HG03175 (cell line): ENCODE data around the gene SLK.
A peak's percentile ranks its signal among the peaks of the same experiment; 100 is the strongest.

Experiments
- ATAC-seq: cut with Tn5 transposase; IDR thresholded peaks from one replicate; pipeline ENCODE4 v1.9.1; 2021; ENCODE audit warnings: mild to moderate bottlenecking, moderate library complexity; ENCODE audit not compliant: unreplicated experiment

Gene SLK

GRCh38 chr10:103966671-103967447 lies at the start of gene SLK:
Gene SLK, plus strand, starts transcription at chr10:103967140. Its CDS starts 606 bp downstream, at chr10:103967746.
- ATAC-seq, result peak; percentile 85

- peak; percentile 9 for ATAC-seq
Observed at GRCh38 chr10:103917302-103918052, 49.5 kb upstream of the SLK start.

GRCh38 chr10:103918053-103918846 lies 48.7 kb upstream of the SLK start, which contains the start of gene STN1:
Gene STN1, minus strand, starts transcription at chr10:103918184. Its CDS starts 590 bp downstream, at chr10:103917594.
- ATAC-seq, result peak; percentile 95

GRCh38 chr10:103919648-103920025 lies 47.3 kb upstream of the SLK start:
- ATAC-seq, result no peak

GRCh38 chr10:103921248-103921647 lies 45.7 kb upstream of the SLK start:
- ATAC-seq, result no peak

GRCh38 chr10:103921750-103922195 lies 45.2 kb upstream of the SLK start:
- no peak for ATAC-seq

- no peak for ATAC-seq
Observed at GRCh38 chr10:103922659-103923058, 44.3 kb upstream of the SLK start.

GRCh38 chr10:103923502-103923901 lies 43.4 kb upstream of the SLK start:
- no peak for ATAC-seq

GRCh38 chr10:103925591-103925990 lies 41.3 kb upstream of the SLK start:
- no peak for ATAC-seq

GRCh38 chr10:103926722-103927319 lies 40.1 kb upstream of the SLK start:
- ATAC-seq, result no peak

GRCh38 chr10:103928784-103929183 lies 38.2 kb upstream of the SLK start:
- ATAC-seq, result no peak

- no peak for ATAC-seq
Observed at GRCh38 chr10:103929381-103929921, 37.5 kb upstream of the SLK start.

GRCh38 chr10:103930449-103930848 lies 36.5 kb upstream of the SLK start:
- ATAC-seq, result no peak

GRCh38 chr10:103930881-103931280 lies 36.1 kb upstream of the SLK start:
- no peak for ATAC-seq

GRCh38 chr10:103931603-103932002 lies 35.3 kb upstream of the SLK start:
- ATAC-seq, result no peak

- ATAC-seq, result no peak
Observed at GRCh38 chr10:103932271-103932670, 34.7 kb upstream of the SLK start.

GRCh38 chr10:103932971-103933370 lies 34.0 kb upstream of the SLK start:
- ATAC-seq, result no peak

- ATAC-seq, result no peak
Observed at GRCh38 chr10:103933557-103934121, 33.3 kb upstream of the SLK start.

GRCh38 chr10:103934308-103934707 lies 32.6 kb upstream of the SLK start:
- ATAC-seq, result no peak

- ATAC-seq, result no peak
Observed at GRCh38 chr10:103936022-103936421, 30.9 kb upstream of the SLK start.
